B cell (primary cell): ENCODE data around the gene PTPRN2. TPM values are rescaled to one million over a fixed set of nuclear protein-coding genes. Genes with fewer than 3 reads are reported as not detected.

Source experiments
- ATAC-seq: fragments of 200-7000 bp; cut with Tn5 transposase; one replicate; pipeline ENCODE4 v1.10.0; 2021; ENCODE audit warnings: low read depth, mild to moderate bottlenecking, moderate number of reproducible peaks, moderate library complexity
- CTCF ChIA-PET: fragments of 350-600 bp; sonication (Branson Sonifier 250); formaldehyde crosslinking; loops from one replicate; lab custom pipeline; 2021; ENCODE audit warnings: antibody characterized with exemption, inconsistent platforms; lab: Charles Lee
- POLR2A ChIA-PET: fragments of 350-600 bp; sonication (Branson Sonifier 250); formaldehyde crosslinking; loops from one replicate; lab custom pipeline; 2021; ENCODE audit warnings: antibody characterized with exemption; lab: Charles Lee
- DNase-seq: peaks from one replicate; pipeline ENCODE4 v3.0.0; 2013
- H2AFZ ChIP-seq: 2 replicates; pipeline ENCODE4 v1.6.1; 2012; ENCODE audit warnings: mild to moderate bottlenecking, low read depth, low read length; ENCODE audit not compliant: insufficient read depth, poor library complexity, severe bottlenecking
- H3K27ac ChIP-seq, 2 donors: 1 replicate in 1 of 2; 2 replicates in 1 of 2; pipeline ENCODE4 v1.5.1; 2012 to 2013; ENCODE audit warnings: low read length in 2 of 2, mild to moderate bottlenecking in 2 of 2, moderate library complexity in 1 of 2
- H3K27me3 ChIP-seq, 4 experiments: fragments of 200-600 bp in 1 of 4; sonication (generic) in 1 of 4; replicated peaks in 1 of 4; 1 replicate in 2 of 4; 2 replicates in 2 of 4; pipeline versions ENCODE4 v1.6.1 to v1.7.0; 2013 to 2016; ENCODE audit warnings: low read length in 3 of 4, mild to moderate bottlenecking in 2 of 4, mixed read lengths in 1 of 4, moderate library complexity in 1 of 4; ENCODE audit not compliant: insufficient read depth in 4 of 4, control insufficient read depth in 3 of 4; ENCODE audit errors: control extremely low read depth in 1 of 4
- H3K36me3 ChIP-seq, 2 experiments: replicated peaks in 1 of 2; 1 replicate in 1 of 2; 2 replicates in 1 of 2; pipeline versions ENCODE4 v1.6.1 to v1.7.1; 2013; ENCODE audit warnings: low read length in 1 of 2; ENCODE audit not compliant: insufficient read depth in 2 of 2, control insufficient read depth in 1 of 2; ENCODE audit errors: control extremely low read depth in 1 of 2, extremely low read depth in 1 of 2
- H3K4me1 ChIP-seq, 2 donors: fragments of 200-600 bp in 1 of 2; sonication (generic) in 1 of 2; 1 replicate in 1 of 2; 2 replicates in 1 of 2; pipeline versions ENCODE4 v1.5.1 to v1.6.1; 2013 to 2017; ENCODE audit warnings: low read length in 2 of 2; ENCODE audit not compliant: control insufficient read depth in 2 of 2, insufficient read depth in 2 of 2
- H3K4me2 ChIP-seq: replicated peaks from 2 replicates; pipeline ENCODE3; 2012; ENCODE audit warnings: mild to moderate bottlenecking, low read depth, low read length; ENCODE audit not compliant: poor library complexity, severe bottlenecking
- H3K4me3 ChIP-seq, 5 experiments: fragments of 200-600 bp in 1 of 5; sonication (generic) in 1 of 5; 1 replicate in 3 of 5; 2 replicates in 2 of 5; pipeline versions ENCODE4 v1.5.1 to v1.7.0; 2011 to 2016; ENCODE audit warnings: low read length in 4 of 5, mild to moderate bottlenecking in 4 of 5, low read depth in 2 of 5, control low read depth in 1 of 5, moderate library complexity in 1 of 5; ENCODE audit not compliant: insufficient read depth in 1 of 5; ENCODE audit errors: control extremely low read depth in 1 of 5, extremely low read depth in 1 of 5
- H3K79me2 ChIP-seq: fragments of 200-600 bp; sonication (generic); one replicate; pipeline ENCODE4 v1.6.0; 2016; ENCODE audit warnings: low read length; ENCODE audit not compliant: control insufficient read depth, insufficient read depth
- H3K9ac ChIP-seq: fragments of 200-600 bp; sonication (generic); 2 replicates; pipeline ENCODE4 v1.6.1; 2017; ENCODE audit warnings: mild to moderate bottlenecking, low read length, moderate library complexity
- H3K9me3 ChIP-seq, 3 donors: one replicate each; pipeline versions ENCODE4 v1.6.1 to v1.7.1; 2013; ENCODE audit warnings: low read length in 2 of 3; ENCODE audit not compliant: control insufficient read depth in 2 of 3, insufficient read depth in 1 of 3; ENCODE audit errors: control extremely low read depth in 1 of 3
- H4K20me1 ChIP-seq: 2 replicates; pipeline ENCODE4 v1.6.0; 2012; ENCODE audit warnings: mild to moderate bottlenecking, low read length; ENCODE audit not compliant: insufficient read depth, control insufficient read depth, poor library complexity, severe bottlenecking
- H3K27ac Mint-ChIP-seq: one replicate; pipeline ENCODE4 v1.8.0; 2021; ENCODE audit warnings: mixed read lengths
- H3K27me3 Mint-ChIP-seq: one replicate; pipeline ENCODE4 v1.8.0; 2021; ENCODE audit warnings: mixed read lengths
- H3K4me1 Mint-ChIP-seq: one replicate; pipeline ENCODE4 v1.8.0; 2021; ENCODE audit warnings: mixed read lengths
- H3K4me3 Mint-ChIP-seq: one replicate; pipeline ENCODE4 v1.8.0; 2021; ENCODE audit warnings: mixed read lengths
- H3K9me3 Mint-ChIP-seq: one replicate; pipeline ENCODE4 v1.8.0; 2022; ENCODE audit warnings: mixed read lengths; ENCODE audit not compliant: insufficient read depth
- EZH2 ChIP-seq: IDR thresholded peaks from 2 replicates; pipeline ENCODE4 v1.6.1; 2012; ENCODE audit warnings: borderline replicate concordance, low read depth, mild to moderate bottlenecking, moderate library complexity, low read length; ENCODE audit not compliant: insufficient read depth, poor library complexity, severe bottlenecking
- WGBS: methylation state at CpG from one replicate; pipeline ENCODE4 v1.1.5; 2013; ENCODE audit warnings: missing lambda C conversion rate; ENCODE audit not compliant: insufficient coverage; 5-methylcytosine and 5-hydroxymethylcytosine counted together
- intact Hi-C: fragments of 100-400 bp; cut with micrococcal nuclease; formaldehyde crosslinking; loops from one replicate; pipeline ENCODE4 v1.10.0; 2022
- polyA plus RNA-seq: library from polyadenylated mRNA; depleted of rRNA; stranded (reverse); fragments of >200 nt; gene quantifications from 2 replicates; pipeline ENCODE4 v1.2.3, GENCODE V29; 2012
- total RNA-seq, 2 donors: library from RNA; stranded (reverse); fragments of 120-200 nt in 1 of 2; gene quantifications; 1 replicate in 1 of 2; 2 replicates in 1 of 2; pipeline versions ENCODE4 v1.2.3 to v1.2.4, GENCODE V29; 2013 to 2022
- TF ChIP-seq, protein P1 (sequence below): fragments of 200-600 bp; IDR thresholded peaks from one replicate; pipeline ENCODE4 v1.8.0; 2022; ENCODE audit warnings: antibody characterized with exemption, mild to moderate bottlenecking

PTPRN2 gene
- total and polyA plus RNA-seq, 2 donors (not counting 1 experiment from before 2014, with no cell fraction given): 2.0 to 5.0 TPM

DNA sequence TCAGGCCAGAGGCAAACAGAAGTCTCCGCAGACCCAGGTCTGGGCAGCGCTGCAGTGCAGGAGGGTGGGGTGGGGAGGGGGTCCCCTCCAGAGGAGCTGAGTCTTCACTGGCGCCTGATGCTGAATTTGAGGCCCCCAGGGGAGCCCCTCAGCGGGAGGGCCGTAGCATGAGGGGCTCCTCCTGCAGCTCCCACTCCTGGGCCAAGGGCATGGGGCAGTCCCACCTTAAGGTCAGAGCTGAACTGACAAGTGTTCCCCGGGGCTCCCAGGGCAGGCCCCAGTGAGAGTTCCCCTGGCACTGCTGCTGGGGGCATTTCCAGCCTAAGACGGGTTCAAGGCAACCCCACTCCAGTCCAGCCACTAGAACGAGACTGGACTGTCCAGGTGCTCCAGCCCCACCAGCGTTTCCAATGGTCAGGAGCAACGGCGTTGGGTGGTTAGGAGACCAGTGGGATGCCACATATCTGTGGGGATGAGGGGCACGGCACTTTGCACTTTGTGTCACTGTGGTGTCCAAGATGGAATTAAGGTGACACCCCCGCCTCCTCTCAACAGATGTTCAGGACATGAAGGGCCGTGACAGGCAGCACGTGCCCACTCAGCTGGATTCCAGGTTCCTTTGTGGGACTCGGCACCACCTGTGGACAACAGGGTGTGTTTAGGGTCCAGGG is 139.1 kb downstream of the PTPRN2 start:
- no peaks in the 10 kb centered on the region for H3K36me3 ChIP-seq
- H3K4me1 Mint-ChIP-seq: no peaks in the 10 kb centered on the region
- H2AFZ ChIP-seq: no peak overlapping the region
- H3K4me3 Mint-ChIP-seq: no peak overlapping the region
- no peaks in the 10 kb centered on the region for H3K27me3 ChIP-seq
- H4K20me1 ChIP-seq: no peaks in the 10 kb centered on the region
- POLR2A ChIA-PET: no interaction called here
- H3K27ac ChIP-seq: no peak overlapping the region
- DNase-seq (no peak), ATAC-seq (no peak)
- no peak overlapping the region for H3K4me2 ChIP-seq
- 93% methylated on average over 13 of the region's 16 CpGs for WGBS
- H3K27ac Mint-ChIP-seq: no peak overlapping the region
- no peak overlapping the region for H3K4me3 ChIP-seq
- intact Hi-C loops: no loop called here
- no peaks in the 10 kb centered on the region for H3K4me1 ChIP-seq
- H3K9me3 ChIP-seq: peaks cover 0 to 4% (median 0%) of the 10 kb centered on the region in 3 donors
- no peak overlapping the region for H3K9ac ChIP-seq
- CTCF ChIA-PET: no interaction called here
- H3K27me3 Mint-ChIP-seq: no peaks in the 10 kb centered on the region
- TF ChIP-seq, protein P1, sequence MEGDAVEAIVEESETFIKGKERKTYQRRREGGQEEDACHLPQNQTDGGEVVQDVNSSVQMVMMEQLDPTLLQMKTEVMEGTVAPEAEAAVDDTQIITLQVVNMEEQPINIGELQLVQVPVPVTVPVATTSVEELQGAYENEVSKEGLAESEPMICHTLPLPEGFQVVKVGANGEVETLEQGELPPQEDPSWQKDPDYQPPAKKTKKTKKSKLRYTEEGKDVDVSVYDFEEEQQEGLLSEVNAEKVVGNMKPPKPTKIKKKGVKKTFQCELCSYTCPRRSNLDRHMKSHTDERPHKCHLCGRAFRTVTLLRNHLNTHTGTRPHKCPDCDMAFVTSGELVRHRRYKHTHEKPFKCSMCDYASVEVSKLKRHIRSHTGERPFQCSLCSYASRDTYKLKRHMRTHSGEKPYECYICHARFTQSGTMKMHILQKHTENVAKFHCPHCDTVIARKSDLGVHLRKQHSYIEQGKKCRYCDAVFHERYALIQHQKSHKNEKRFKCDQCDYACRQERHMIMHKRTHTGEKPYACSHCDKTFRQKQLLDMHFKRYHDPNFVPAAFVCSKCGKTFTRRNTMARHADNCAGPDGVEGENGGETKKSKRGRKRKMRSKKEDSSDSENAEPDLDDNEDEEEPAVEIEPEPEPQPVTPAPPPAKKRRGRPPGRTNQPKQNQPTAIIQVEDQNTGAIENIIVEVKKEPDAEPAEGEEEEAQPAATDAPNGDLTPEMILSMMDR: no peak
- no peak for TF ChIP-seq EZH2
- no peaks in the 10 kb centered on the region for H3K79me2 ChIP-seq
- no peaks in the 10 kb centered on the region for H3K9me3 Mint-ChIP-seq

DNA sequence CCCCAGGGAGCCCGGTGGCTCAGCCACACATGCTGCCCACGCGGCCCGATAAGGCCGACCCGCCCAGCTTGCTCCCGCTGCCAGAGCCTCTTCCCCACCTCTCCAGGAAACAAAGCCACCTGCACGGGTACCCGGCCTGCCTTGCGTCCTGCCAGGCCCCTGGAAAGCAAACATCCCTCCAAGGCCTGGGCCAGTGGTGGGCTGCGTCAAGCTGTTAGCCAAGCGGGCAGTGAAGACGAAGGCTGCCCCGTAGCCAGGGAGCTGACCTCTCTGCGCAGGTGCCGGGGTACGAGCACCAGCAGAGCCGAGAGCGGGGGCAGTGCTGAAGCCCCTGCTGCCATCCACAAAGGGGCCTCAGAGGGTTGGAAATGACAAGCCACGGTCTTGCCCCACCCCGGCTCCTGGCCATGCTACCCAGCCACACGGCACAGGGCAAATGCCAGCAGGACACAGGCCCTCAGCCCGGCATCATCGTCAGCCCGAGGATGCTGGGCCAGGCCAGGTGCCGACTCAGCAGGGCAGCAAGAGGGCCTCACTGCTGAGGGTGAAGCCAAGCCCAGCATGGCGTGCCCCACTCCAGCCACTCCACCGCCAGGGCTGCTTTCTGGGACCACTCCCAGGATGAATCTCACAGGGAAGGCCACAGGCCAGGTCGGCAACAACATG is 140.0 kb downstream of the PTPRN2 start:
- Mint-ChIP-seq H3K9me3 (no peaks in the 10 kb centered on the region), H3K27me3 (no peaks in the 10 kb centered on the region), H3K4me3 (no peak overlapping the region), H3K4me1 (no peaks in the 10 kb centered on the region), H3K27ac (no peak overlapping the region)
- ChIA-PET POLR2A (no interaction called here), CTCF (no interaction called here)
- no peaks in the 10 kb centered on the region for H4K20me1 ChIP-seq
- H3K4me1 ChIP-seq: no peaks in the 10 kb centered on the region
- TF ChIP-seq, protein P1: no peak
- TF ChIP-seq EZH2: no peak
- no peak for ATAC-seq
- H3K9me3 ChIP-seq: peaks cover 0 to 4% (median 0%) of the 10 kb centered on the region in 3 donors
- H3K36me3 ChIP-seq: no peaks in the 10 kb centered on the region
- H3K79me2 ChIP-seq: no peaks in the 10 kb centered on the region
- no peak overlapping the region for H3K27ac ChIP-seq
- no peak overlapping the region for H3K4me2 ChIP-seq
- H3K9ac ChIP-seq: no peak overlapping the region
- DNase-seq: no peak
- H2AFZ ChIP-seq: no peak overlapping the region
- 94% methylated on average over 29 of the region's 29 CpGs for WGBS
- H3K4me3 ChIP-seq: no peak overlapping the region
- intact Hi-C loops: no loop called here
- H3K27me3 ChIP-seq: no peaks in the 10 kb centered on the region
